ENCODE data around the gene AADAT.

DNA sequence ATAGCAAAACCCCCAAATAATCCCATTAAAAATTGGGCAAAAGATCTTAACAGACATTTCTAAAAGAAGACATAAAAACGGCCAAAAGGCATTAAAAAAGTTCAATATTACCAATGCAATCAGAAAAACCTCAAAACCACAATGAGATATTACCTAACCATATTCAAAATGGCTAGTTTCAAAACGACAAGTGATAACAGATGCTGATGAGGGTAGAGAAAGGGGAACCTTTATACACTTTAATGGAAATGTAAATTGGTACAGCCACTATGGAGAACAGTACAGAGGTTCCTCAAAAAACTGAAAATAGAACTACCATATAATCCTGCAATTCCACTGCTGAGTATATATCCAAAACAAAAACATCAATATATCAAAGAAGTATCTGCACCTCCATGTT, 6.2 kb downstream of the AADAT start:
- TF ChIP-seq CTCF (IDR thresholded peaks at IDR 0.05), result no peak
- TF ChIP-seq EZH2 (IDR thresholded peaks at IDR 0.05), result no peak
